GM20431 (cell line): ENCODE measurements around the gene TLR1.

ENCODE experiments used
- in situ Hi-C: fragments of 300-500 bp; cut with MseI, MboI; formaldehyde crosslinking; loops from one replicate; pipeline ENCODE4 v1.15.0; 2020; ENCODE audit warnings: low sequenced_read_pairs; ENCODE audit not compliant: unreplicated experiment

TLR1 gene

GRCh38 chr4:38749336-38749735 is 55.3 kb downstream of the TLR1 start:
- in situ Hi-C loops: no loop called here

GRCh38 chr4:38747629-38748028 is 57.0 kb downstream of the TLR1 start:
- in situ Hi-C loops: no loop called here
